ENCODE measurements around the gene ISX. TPM values are rescaled to one million over a fixed set of nuclear protein-coding genes. Genes with fewer than 3 reads are reported as not detected.

The ISX gene
- total RNA-seq, 2 experiments from 2014 or later: not detected

DNA sequence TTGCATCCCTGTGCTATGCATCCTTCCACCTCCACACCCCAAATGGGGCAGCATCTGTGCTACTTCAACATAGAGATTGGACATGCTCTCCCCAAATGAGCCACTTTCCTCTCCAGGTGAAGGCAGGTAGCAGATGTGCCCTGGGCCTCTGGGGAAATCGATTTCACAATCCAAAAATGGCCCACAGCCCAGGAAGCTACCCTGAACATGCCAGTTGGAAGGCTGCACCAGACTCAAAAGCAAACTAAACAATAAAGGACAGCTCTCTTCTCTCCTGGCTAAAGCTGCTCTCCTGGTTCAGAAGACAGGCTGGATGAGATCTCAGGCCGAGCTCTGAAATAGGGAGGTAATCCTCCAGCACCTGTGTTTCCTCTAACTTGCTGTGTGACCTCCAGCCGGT lies 19.7 kb downstream of the ISX start:
- POLR2A ChIA-PET: no interaction called here
- Histone ChIP-seq H3K36me3 (ENCODE audit: insufficient read depth, low read length) (no peaks in the 10 kb centered on the region), H3K9me3 (ENCODE audit: low read length) (no peaks in the 10 kb centered on the region), H4K20me1 (ENCODE audit: insufficient read depth, low read length) (no peaks in the 10 kb centered on the region), H3K9me2 (ENCODE audit: insufficient read depth, low read length) (no peaks in the 10 kb centered on the region), H3K4me3 (ENCODE audit: low read depth, low read length, poor library complexity, severe bottlenecking) (no peak overlapping the region), H3K4me1 (ENCODE audit: insufficient read depth, low read length, poor library complexity, severe bottlenecking) (no peaks in the 10 kb centered on the region), H2AFZ (ENCODE audit: low read length) (no peak overlapping the region), H3K27ac (ENCODE audit: low read depth, low read length, poor library complexity, severe bottlenecking) (no peak overlapping the region), H3K79me2 (ENCODE audit: insufficient read depth, low read depth, low read length) (no peaks in the 10 kb centered on the region), H3K4me2 (ENCODE audit: low read length) (no peak overlapping the region)
- intact Hi-C loops (cut with micrococcal nuclease; ENCODE audit: unreplicated experiment): no loop called here
- DNase-seq (ENCODE audit: low spot score): no peak
- TF ChIP-seq, protein P1, sequence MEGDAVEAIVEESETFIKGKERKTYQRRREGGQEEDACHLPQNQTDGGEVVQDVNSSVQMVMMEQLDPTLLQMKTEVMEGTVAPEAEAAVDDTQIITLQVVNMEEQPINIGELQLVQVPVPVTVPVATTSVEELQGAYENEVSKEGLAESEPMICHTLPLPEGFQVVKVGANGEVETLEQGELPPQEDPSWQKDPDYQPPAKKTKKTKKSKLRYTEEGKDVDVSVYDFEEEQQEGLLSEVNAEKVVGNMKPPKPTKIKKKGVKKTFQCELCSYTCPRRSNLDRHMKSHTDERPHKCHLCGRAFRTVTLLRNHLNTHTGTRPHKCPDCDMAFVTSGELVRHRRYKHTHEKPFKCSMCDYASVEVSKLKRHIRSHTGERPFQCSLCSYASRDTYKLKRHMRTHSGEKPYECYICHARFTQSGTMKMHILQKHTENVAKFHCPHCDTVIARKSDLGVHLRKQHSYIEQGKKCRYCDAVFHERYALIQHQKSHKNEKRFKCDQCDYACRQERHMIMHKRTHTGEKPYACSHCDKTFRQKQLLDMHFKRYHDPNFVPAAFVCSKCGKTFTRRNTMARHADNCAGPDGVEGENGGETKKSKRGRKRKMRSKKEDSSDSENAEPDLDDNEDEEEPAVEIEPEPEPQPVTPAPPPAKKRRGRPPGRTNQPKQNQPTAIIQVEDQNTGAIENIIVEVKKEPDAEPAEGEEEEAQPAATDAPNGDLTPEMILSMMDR (conservative IDR thresholded peaks at IDR 0.05; ENCODE audit: low read length): no peak
- TF ChIP-seq EZH2phosphoT487 (IDR thresholded peaks at IDR 0.05; ENCODE audit: borderline replicate concordance, low read depth, low read length): no peak
- no TSS peak for BruUV-seq (replicated peaks)
- CTCF ChIA-PET (ENCODE audit: unreplicated experiment): no interaction called here

DNA sequence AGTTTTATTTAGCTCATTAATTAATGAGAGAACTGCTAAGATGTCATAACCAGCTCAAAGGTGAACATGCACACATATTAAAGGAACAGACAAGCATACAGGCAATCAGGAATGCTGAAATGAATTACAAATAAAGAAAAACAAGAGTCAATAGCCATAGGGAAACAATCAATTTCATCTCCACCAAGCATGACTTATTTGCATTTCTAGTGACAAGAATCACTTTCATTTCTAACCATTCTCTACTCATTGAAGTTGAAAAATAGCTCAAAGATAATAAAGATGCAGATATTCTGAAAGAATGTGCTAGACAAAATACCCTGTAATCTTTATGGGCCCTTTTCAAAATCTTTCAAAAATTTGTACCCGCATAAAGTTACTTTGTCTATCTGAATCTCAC lies 23.2 kb downstream of the ISX start:
- Histone ChIP-seq H3K4me2 (ENCODE audit: low read length) (no peak overlapping the region), H3K36me3 (ENCODE audit: insufficient read depth, low read length) (no peaks in the 10 kb centered on the region), H3K9me2 (ENCODE audit: insufficient read depth, low read length) (no peaks in the 10 kb centered on the region), H3K4me1 (ENCODE audit: insufficient read depth, low read length, poor library complexity, severe bottlenecking) (no peaks in the 10 kb centered on the region), H3K9me3 (ENCODE audit: low read length) (no peaks in the 10 kb centered on the region), H4K20me1 (ENCODE audit: insufficient read depth, low read length) (no peaks in the 10 kb centered on the region), H3K79me2 (ENCODE audit: insufficient read depth, low read depth, low read length) (no peaks in the 10 kb centered on the region), H2AFZ (ENCODE audit: low read length) (no peak overlapping the region), H3K4me3 (ENCODE audit: low read depth, low read length, poor library complexity, severe bottlenecking) (no peak overlapping the region), H3K27ac (ENCODE audit: low read depth, low read length, poor library complexity, severe bottlenecking) (no peak overlapping the region)
- ChIA-PET CTCF (ENCODE audit: unreplicated experiment) (no interaction called here), POLR2A (no interaction called here)
- BruUV-seq (replicated peaks): no TSS peak
- TF ChIP-seq EZH2phosphoT487 (IDR thresholded peaks at IDR 0.05; ENCODE audit: borderline replicate concordance, low read depth, low read length): no peak
- TF ChIP-seq, protein P1 (conservative IDR thresholded peaks at IDR 0.05; ENCODE audit: low read length): no peak
- no peak for DNase-seq (ENCODE audit: low spot score)
- intact Hi-C loops (cut with micrococcal nuclease; ENCODE audit: unreplicated experiment): no loop called here

DNA sequence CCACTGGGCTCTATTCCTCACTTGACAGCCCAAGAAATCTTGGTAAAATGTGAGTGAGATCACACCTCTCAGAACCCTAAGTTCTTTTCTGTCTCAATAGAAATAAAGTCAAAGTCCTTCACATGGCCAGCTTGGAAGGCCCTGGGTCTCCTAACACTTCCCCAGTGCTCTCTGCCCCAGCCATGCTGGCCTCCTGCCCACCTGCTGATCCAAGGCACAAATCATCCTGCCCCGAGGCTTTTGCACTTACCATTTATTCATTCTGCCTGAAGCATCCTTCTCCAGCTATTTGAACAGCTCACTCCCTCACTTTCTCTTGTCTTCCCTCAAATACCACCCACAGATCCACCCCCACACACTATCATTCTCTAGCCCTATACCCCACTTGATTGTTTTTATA lies 26.4 kb downstream of the ISX start:
- Histone ChIP-seq H2AFZ (ENCODE audit: low read length) (no peak overlapping the region), H4K20me1 (ENCODE audit: insufficient read depth, low read length) (no peaks in the 10 kb centered on the region), H3K4me1 (ENCODE audit: insufficient read depth, low read length, poor library complexity, severe bottlenecking) (no peaks in the 10 kb centered on the region), H3K9me3 (ENCODE audit: low read length) (no peaks in the 10 kb centered on the region), H3K36me3 (ENCODE audit: insufficient read depth, low read length) (no peaks in the 10 kb centered on the region), H3K4me3 (ENCODE audit: low read depth, low read length, poor library complexity, severe bottlenecking) (no peak overlapping the region), H3K27ac (ENCODE audit: low read depth, low read length, poor library complexity, severe bottlenecking) (no peak overlapping the region), H3K4me2 (ENCODE audit: low read length) (no peak overlapping the region), H3K79me2 (ENCODE audit: insufficient read depth, low read depth, low read length) (no peaks in the 10 kb centered on the region), H3K9me2 (ENCODE audit: insufficient read depth, low read length) (no peaks in the 10 kb centered on the region)
- CTCF ChIA-PET (ENCODE audit: unreplicated experiment): no interaction called here
- no peak for TF ChIP-seq EZH2phosphoT487 (IDR thresholded peaks at IDR 0.05; ENCODE audit: borderline replicate concordance, low read depth, low read length)
- TF ChIP-seq, protein P1 (conservative IDR thresholded peaks at IDR 0.05; ENCODE audit: low read length): no peak
- no TSS peak for BruUV-seq (replicated peaks)
- no peak for DNase-seq (ENCODE audit: low spot score)
- intact Hi-C loops (cut with micrococcal nuclease; ENCODE audit: unreplicated experiment): no loop called here
- POLR2A ChIA-PET: interaction anchor here (0.6 kb wide), 1 partner anchor 83 kb away, joined by 3 read pairs; no protein-coding TSS in a partner anchor

Measured in OCI-LY7 (cell line).